Pancreas (tissue), 10 donors: Measurements from ENCODE around the gene TRMT2B. TPM values are rescaled to one million over a fixed set of nuclear protein-coding genes. Genes with fewer than 3 reads are reported as not detected.

ENCODE experiments used
- ATAC-seq, 4 donors: fragments of 200-7000 bp; cut with Tn5 transposase; one replicate each; pipeline versions ENCODE4 v1.8.0 to v1.9.1; 2020; ENCODE audit warnings: mild to moderate bottlenecking in 4 of 4, moderate library complexity in 4 of 4
- DNase-seq, 6 donors: peaks; one replicate each; pipeline ENCODE4 v3.0.0-alpha.2; 2020
- FAIRE-seq: peaks from 2 replicates; lab custom pipeline; 2012; peaks lifted over from hg19 to GRCh38; lab: Jason Lieb, UNC
- H3K27ac ChIP-seq, 4 donors: fragments of 200-600 bp; sonication (generic); 1 replicate in 3 of 4; 2 replicates in 1 of 4; pipeline versions ENCODE4 v1.5.0 to v1.8.0; 2020
- H3K27me3 ChIP-seq, 4 donors: fragments of 200-600 bp; one replicate each; pipeline ENCODE4 v1.8.0; 2021
- H3K36me3 ChIP-seq, 3 donors: fragments of 200-600 bp; sonication (generic) in 1 of 3; one replicate each; pipeline versions ENCODE4 v1.5.0 to v1.8.0; 2020 to 2021
- H3K4me1 ChIP-seq, 3 donors: fragments of 200-600 bp; one replicate each; pipeline ENCODE4 v1.8.0; 2021
- H3K4me3 ChIP-seq, 4 donors: fragments of 200-600 bp; sonication (generic) in 2 of 4; one replicate each; pipeline versions ENCODE4 v1.5.0 to v1.8.0; 2020 to 2021
- H3K9me3 ChIP-seq, 4 donors: fragments of 200-600 bp; one replicate each; pipeline ENCODE4 v1.8.0; 2021
- CTCF ChIP-seq, 4 donors: fragments of 200-600 bp; sonication (generic) in 3 of 4; IDR thresholded peaks; one replicate each; pipeline versions ENCODE4 v1.5.0 to v1.8.0; 2021; ENCODE audit warnings: antibody characterized with exemption in 4 of 4
- WGBS, 2 donors: extraction: QIAGEN DNeasy Blood & Tissue Kit; methylation state at CpG; one replicate each; pipeline ENCODE4 v1.1.7; 2013; 5-methylcytosine and 5-hydroxymethylcytosine counted together
- intact Hi-C, 3 donors: fragments of 100-400 bp; cut with DNase I; formaldehyde crosslinking; loops; one replicate each; pipeline versions ENCODE4 v1.11.1 to v1.14.2; 2022
- polyA plus RNA-seq, 2 donors: library from polyadenylated mRNA; stranded (reverse); fragments of 200-250 nt; gene quantifications; one replicate each; pipeline ENCODE4 v1.2.3, GENCODE V29; 2013
- total RNA-seq, 6 donors: library from RNA; stranded (reverse); fragmentation: NEBNext Ultra II Directional in 4 of 6; extraction: Animal tissue kit (Norgen Biotek cat#: 25700) in 4 of 6; gene quantifications; one replicate each; pipeline versions ENCODE4 v1.2.1 to v1.2.4, GENCODE V29; 2021 to 2023
- donor health status: healthy with polysubstance abuse.
- donor health status: DM: no; HTN: no; CAD: no; lungs with moderate emphysema.
- donor health status: DM: no; HTN: no; CAD: no.
- donor health status: control.
- donor health status: control.
- donor health status: Bipolar disorder and iron deficiency.
- donor health status: DM: yes; HTN: yes; CAD: no.
- donor health status: DM: no; HTN: no; CAD: no.
- donor health status: DM: no; HTN: no; CAD: no.
- donor health status: DM: yes; HTN: yes; CAD: no.

The TRMT2B gene
- total and polyA plus RNA-seq, 8 donors, result 6.1 to 11.4 (median 7.4) TPM

GRCh38 chrX:100962811-100963210 lies 89.1 kb downstream of the TRMT2B start:
- Histone ChIP-seq H3K4me3 (no peak overlapping the region), H3K27me3 (no peaks in the 10 kb centered on the region), H3K4me1 (no peaks in the 10 kb centered on the region), H3K36me3 (no peaks in the 10 kb centered on the region), H3K9me3 (no peaks in the 10 kb centered on the region), H3K27ac (no peak overlapping the region)
- FAIRE-seq, result no peak
- intact Hi-C loops, result no loop called here
- no peak for DNase-seq
- no peak for TF ChIP-seq CTCF (IDR thresholded peaks at IDR 0.05)
- WGBS, 2 donors, result 64 to 68% methylated on average over 3 of the region's 3 CpGs
- ATAC-seq, result no peak

Other genes with a start within 250 kb of the TRMT2B start
- gene CSTF2, start 231.7 kb downstream of the TRMT2B start, total RNA-seq, result 1 to 10 TPM; 2.5 to 6.0 (median 4.7) TPM
- 1 to 10 TPM; 1.6 to 4.1 TPM for gene CSTF2, start 231.7 kb downstream of the TRMT2B start, polyA plus RNA-seq
- gene NOX1, start 177.8 kb downstream of the TRMT2B start, total RNA-seq, result under 1 TPM in 1 of 6 donors, not detected in 5; 0.16 TPM
- not detected for gene NOX1, start 177.8 kb downstream of the TRMT2B start, polyA plus RNA-seq
- gene XKRX, start 123.2 kb downstream of the TRMT2B start, total RNA-seq, result under 1 TPM in 5 of 6 donors, not detected in 1; 0.05 to 0.16 (median 0.06) TPM
- gene XKRX, start 123.2 kb downstream of the TRMT2B start, polyA plus RNA-seq, result under 1 TPM in 1 of 2 donors, not detected in 1; 0.35 TPM
- gene ARL13A, start 82.4 kb downstream of the TRMT2B start, total RNA-seq, result not detected
- gene ARL13A, start 82.4 kb downstream of the TRMT2B start, polyA plus RNA-seq, result not detected
- gene TMEM35A, start 26.8 kb upstream of the TRMT2B start, total RNA-seq, result under 1 TPM in 5 of 6 donors, not detected in 1; 0.08 to 0.25 (median 0.14) TPM
- under 1 TPM; 0.34 to 0.59 TPM for gene TMEM35A, start 26.8 kb upstream of the TRMT2B start, polyA plus RNA-seq
- gene CENPI, start 46.1 kb upstream of the TRMT2B start, total RNA-seq, result under 1 TPM in 5 of 6 donors, not detected in 1; 0.16 to 0.44 (median 0.35) TPM
- under 1 TPM; 0.26 to 0.34 TPM for gene CENPI, start 46.1 kb upstream of the TRMT2B start, polyA plus RNA-seq
- under 1 TPM in 3 of 6 donors, not detected in 3; 0.06 to 0.31 (median 0.06) TPM for gene DRP2, start 167.7 kb upstream of the TRMT2B start, total RNA-seq
- gene DRP2, start 167.7 kb upstream of the TRMT2B start, polyA plus RNA-seq, result under 1 TPM; 0.02 to 0.04 TPM
- gene TAF7L, start 239.2 kb upstream of the TRMT2B start, total RNA-seq, result under 1 TPM in 1 of 6 donors, not detected in 5; 0.08 TPM
- gene TAF7L, start 239.2 kb upstream of the TRMT2B start, polyA plus RNA-seq, result under 1 TPM in 1 of 2 donors, not detected in 1; 0.05 TPM